Suprapubic skin (tissue), 3 donors: ENCODE data around the gene FPGS.

Experiments used
- CTCF ChIP-seq, 2 donors: fragments of 200-600 bp in 1 of 2; fragments of 450-650 bp in 1 of 2; sonication (generic) in 1 of 2; IDR thresholded peaks; one replicate each; pipeline ENCODE4 v1.5.1; 2016 to 2019; ENCODE audit warnings: antibody characterized with exemption in 2 of 2, mild to moderate bottlenecking in 1 of 2, moderate library complexity in 1 of 2
- POLR2A ChIP-seq, 2 donors: fragments of 450-650 bp; IDR thresholded peaks; one replicate each; pipeline ENCODE4 v1.6.1; 2017; ENCODE audit warnings: antibody characterized with exemption in 2 of 2, mild to moderate bottlenecking in 2 of 2, moderate library complexity in 2 of 2

DNA sequence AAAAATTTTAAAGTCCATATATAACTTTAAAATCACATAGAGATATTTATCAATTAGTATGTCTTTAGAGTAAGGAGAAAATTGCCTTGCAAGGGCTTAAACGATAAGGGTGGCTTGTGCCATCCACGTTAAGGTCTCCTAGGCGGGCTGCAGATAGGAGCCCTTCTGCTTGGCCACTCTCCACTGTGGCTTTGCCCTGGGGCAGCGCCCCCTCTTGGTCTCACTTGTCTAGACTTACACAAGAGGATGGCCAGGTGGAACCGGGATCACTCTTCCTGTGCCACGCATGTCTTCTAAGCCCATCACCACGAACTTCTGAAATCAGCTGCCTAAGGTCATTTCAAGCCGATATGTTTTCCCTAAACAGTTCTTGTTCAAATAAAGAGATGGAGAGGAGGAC is 2.9 kb downstream of the FPGS start:
- TF ChIP-seq POLR2A (IDR thresholded peaks at IDR 0.05) (no peak), CTCF (IDR thresholded peaks at IDR 0.05) (peak in 1 of 2 donors; percentile 16)
